GM19035 (cell line): Measurements from ENCODE around the gene TMEM250.

Experiments used
- ATAC-seq: cut with Tn5 transposase; IDR thresholded peaks from one replicate; pipeline ENCODE4 v1.9.1; 2021; ENCODE audit not compliant: unreplicated experiment

The TMEM250 gene

GRCh38 chr9:136133191-136133958 is 14.7 kb upstream of the TMEM250 start:
- ATAC-seq, result no peak

- no peak for ATAC-seq
Observed at GRCh38 chr9:136132512-136133050, 13.9 kb upstream of the TMEM250 start.

GRCh38 chr9:136131629-136132511 is 13.2 kb upstream of the TMEM250 start:
- ATAC-seq, result no peak

GRCh38 chr9:136129176-136129575 is 10.5 kb upstream of the TMEM250 start:
- no peak for ATAC-seq

DNA sequence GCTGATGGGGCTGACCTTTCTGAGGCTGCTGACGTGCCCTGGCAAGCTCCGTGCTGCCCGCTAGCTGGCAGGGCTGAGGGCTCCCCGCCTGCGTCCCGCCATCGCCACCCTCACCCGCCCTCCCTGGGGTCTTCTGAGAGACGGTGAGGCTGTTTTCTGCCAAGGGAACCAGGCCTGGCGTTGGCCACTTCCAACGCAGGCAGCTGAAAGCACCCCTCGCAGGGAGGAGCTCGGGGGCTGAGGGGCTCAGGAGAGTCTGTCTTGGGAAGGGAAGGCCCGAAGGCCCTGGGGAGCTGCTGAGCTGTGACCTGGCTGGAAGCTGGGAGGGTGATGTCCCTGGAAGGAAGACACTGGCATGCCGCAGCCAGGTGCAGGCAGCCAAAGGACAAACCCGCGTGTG is 9.8 kb upstream of the TMEM250 start:
- ATAC-seq, result no peak

- no peak for ATAC-seq
Observed at GRCh38 chr9:136127313-136127712, 8.6 kb upstream of the TMEM250 start.

GRCh38 chr9:136124976-136125692 is 6.5 kb upstream of the TMEM250 start:
- no peak for ATAC-seq

DNA sequence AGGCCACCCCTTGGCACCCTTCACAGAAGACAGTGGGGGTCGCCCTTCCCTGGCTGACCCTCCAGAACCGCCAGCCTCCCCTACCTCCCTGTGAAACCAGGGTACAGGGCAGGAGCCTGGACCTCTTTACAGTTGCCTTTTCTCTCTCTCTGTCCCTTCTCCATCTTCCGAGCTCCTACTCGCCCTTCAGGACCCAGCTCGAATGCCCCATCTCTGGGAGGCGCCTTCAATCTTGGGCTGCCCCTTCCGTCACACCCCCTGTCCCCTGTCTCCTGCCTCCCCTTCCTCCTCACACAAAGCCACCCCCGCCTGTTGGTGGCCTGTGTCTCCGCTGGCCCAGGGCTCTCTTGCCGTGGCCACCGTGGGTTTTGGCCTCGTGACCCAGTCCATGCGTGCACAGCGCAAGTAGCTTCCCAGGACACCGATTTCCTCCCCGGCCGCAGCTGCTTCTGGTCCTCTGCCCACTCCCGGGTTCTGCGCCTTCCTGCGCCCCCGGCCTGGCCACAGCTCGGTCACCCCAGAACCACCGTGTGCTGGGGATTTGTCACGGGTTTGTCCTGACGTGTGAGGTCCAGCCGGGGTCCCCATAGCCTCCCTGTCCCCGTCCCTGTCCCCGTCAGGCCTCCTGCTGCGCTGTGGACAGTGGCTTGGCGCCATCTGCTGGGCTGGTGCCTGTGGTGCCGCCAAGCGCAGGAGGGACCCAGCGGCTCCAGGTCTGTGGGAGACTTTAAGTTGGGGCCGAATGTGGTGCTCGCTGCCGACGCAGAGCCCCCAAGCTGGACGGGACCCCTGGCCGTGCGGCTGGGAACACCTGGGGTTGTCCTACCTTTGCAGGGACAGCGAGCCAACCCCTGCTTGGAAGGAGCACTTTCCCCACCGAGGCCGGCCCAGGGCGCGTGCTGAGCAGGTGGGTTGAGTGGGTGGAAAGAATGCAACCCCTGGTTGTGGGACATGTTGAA is 4.0 kb upstream of the TMEM250 start:
- no peak for ATAC-seq

GRCh38 chr9:136121801-136122200 is 3.1 kb upstream of the TMEM250 start:
- ATAC-seq, result no peak

GRCh38 chr9:136120438-136120844 is 1.8 kb upstream of the TMEM250 start:
- no peak for ATAC-seq

DNA sequence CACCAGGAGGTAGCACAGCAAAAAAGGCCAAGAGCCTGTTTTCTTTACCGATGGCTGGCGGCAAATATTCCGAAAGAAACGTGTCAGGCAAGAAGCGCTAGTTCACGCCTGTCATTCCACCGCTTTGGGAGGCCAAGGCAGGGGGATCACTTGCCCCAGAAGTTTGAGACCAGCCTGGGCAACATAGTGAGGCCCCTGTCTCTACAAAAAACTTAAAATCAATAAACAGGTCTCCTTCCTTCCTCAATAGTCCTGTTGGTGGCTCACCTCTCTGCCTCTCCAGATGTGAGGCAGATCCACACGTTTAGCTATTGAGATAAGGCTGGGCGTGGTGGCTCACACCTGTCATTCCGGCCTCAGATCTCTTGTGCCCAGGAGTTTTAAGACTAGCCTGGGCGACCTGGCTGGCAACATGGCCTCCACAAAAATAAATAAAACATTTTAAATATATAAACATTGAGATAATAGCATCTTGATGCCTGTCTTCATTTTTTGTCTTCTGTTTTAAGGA is 1.3 kb upstream of the TMEM250 start:
- no peak for ATAC-seq

GRCh38 chr9:136119061-136119882 is 597 bp upstream of the TMEM250 start:
- ATAC-seq, result peak; percentile 10

GRCh38 chr9:136117916-136118319 is 757 bp downstream of the TMEM250 start:
- peak; percentile 13 for ATAC-seq

- ATAC-seq, result no peak
Observed at GRCh38 chr9:136117291-136117915, 1.3 kb downstream of the TMEM250 start.

DNA sequence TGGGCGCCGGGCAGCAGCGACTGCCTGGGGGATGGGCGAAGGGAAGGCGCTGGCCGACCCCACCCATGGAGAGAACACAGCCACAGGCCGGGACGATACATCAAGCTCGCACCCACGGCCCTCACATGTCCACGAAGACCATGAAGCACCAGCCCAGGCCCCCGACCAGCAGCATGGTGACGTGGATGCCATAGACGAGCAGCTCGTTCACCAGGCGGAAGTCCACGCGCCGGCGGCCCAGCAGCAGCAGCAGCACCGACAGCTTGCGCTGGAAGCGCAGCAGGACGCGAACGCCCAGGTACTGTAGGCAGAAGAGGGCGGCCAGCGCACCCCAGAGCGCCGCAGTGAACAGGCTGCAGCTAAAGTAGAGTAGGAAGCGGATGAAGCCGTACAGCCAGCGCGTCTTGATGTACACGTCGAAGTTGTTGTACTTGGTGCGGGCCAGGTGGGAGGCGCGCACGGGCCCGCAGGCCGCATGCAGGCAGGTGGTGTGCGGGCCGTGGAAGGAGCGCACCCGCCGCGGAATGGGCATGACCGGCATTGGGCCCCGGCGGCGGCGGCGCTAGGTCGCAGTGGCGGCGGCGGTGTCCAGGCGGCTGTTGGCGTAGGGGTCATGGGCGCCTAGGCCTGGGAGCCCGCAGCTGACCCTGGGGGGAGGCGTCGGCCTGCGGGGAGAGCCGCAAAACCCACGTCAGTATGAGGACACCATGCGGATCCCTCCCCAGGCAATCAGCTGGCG is 2.1 kb downstream of the TMEM250 start:
- ATAC-seq, result no peak

DNA sequence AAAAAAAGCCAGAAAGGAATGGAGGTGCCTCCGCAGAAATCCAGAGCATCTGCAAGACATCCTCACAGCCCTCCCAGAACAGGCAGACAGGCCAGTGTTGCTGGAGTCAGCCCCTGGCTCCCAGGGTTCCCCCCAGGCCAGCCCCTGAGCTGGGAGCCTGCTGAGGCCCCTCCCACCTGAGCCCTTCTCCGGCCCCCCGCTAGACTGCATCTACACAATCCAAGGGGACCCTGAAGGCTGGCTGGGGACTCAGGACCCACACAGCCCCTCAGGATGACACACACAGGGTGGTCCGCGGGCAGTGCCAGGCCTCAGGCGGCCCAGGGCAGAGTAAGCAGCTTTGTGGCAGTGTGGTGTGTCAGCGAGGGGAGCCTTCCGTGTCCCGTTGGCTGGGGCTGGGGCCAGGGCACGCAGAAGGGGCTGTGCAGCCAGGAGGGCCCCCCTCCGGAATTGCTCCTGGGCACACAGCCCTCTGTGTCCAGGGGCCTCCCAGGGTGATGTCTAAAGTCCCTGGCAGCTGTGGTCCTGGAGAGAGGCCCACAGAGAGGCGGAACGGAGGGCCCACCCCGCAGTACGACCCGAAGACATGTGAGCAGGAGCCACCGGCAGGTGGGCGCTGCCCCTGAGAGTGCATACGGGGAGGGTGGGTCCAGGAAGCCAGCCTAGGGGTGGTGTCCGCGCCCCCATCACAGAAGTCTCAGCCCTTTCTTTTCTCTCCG is 2.9 kb downstream of the TMEM250 start:
- no peak for ATAC-seq

DNA sequence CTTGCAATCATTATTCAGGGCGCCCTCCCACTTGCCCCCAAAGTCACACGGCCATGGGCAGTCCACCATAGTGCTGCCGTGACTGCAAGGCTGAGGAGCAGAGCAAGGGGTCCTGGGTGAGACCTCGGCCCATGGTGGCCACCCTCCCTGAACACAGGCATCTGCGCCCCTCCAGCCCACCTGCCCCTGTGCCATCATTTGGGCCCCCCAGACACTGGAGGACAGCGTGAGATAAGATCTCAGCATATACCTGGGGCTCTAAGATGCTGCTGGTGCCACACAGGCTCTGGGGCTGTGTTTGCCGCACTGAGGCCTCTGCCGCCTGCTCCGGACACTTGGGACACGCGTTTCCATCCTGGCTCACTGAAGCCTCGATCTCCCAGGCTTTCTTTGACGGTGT is 3.5 kb downstream of the TMEM250 start:
- no peak for ATAC-seq
